ENCODE data around the gene GPRIN1.
A peak's percentile ranks its signal among the peaks of the same experiment; 100 is the strongest.

GPRIN1 gene

GRCh38 chr5:176644878-176645670 is 35.1 kb upstream of the GPRIN1 start:
- H3K27ac ChIP-seq, result no peak overlapping the region

GRCh38 chr5:176644294-176644693 is 34.3 kb upstream of the GPRIN1 start:
- H3K27ac ChIP-seq, result no peak overlapping the region
- no peak overlapping the region for H3K4me3 ChIP-seq

More at GRCh38 chr5:176644878-176645670, 35.1 kb upstream of the GPRIN1 start:
- no peak overlapping the region for H3K4me3 ChIP-seq

DNA sequence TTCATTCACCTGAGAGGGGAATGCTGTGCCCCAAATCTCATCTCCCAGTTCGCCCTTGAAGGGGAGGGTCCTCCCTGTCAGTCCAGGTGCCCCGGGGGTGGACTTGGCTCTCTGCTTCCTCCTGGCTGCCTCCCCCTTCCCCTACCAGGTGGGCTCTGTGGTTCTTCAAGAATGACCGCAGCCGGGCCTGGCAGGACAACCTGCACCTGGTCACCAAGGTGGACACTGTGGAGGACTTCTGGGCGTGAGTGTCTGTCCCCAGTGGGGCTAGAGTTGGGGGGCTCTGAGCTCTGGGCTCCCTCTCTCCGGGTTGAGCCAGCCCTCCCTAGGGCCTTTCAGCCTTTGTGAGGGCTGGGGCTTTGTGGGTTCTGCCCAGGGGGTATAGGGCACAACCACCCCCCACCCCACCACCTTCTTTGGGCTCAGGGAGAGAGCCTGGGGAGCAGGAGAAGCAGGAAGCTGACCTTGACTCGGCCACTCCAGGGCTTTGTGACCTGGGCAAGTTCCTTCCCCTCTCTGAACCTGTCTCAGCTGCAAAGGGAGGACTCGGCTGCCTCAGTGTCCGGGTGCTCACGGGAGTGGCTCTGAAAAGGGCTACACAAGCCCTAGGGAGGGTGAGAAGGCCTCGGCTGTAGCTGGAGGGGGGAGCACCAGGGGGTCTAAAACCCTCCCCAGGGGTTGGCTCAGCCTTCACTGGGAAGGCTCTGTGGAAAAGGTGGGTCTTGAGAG is 33.7 kb upstream of the GPRIN1 start:
- no peak overlapping the region for H3K27ac ChIP-seq
- H3K4me3 ChIP-seq, result no peak overlapping the region

GRCh38 chr5:176642675-176643490 is 32.9 kb upstream of the GPRIN1 start:
- H3K4me3 ChIP-seq, result no peak overlapping the region
- H3K27ac ChIP-seq, result no peak overlapping the region

- H3K27ac ChIP-seq, result no peak overlapping the region
These were observed 30.7 kb upstream of the GPRIN1 start for GRCh38 chr5:176640616-176641015.

DNA sequence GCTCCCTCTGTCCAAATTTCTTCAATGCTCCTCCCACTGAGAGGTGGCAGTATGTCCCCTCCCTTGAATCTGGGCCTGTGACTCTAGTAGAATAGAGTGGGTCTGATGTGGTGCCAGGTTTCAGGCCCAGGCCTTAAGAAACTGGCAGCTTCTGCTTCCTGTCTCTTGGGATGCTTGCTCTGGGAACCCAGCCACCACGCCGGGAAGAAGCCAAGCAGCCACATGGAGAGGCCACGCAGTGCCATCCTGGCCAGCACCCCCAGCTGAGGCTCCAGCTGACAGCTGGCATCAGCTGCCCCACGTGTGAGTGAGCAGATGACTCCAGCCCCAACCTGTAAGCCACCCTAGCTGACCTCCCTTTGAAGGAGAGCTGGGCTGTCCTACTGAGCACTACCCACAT is 30.0 kb upstream of the GPRIN1 start:
- Histone ChIP-seq H3K4me3 (no peak overlapping the region), H3K27ac (no peak overlapping the region)

More at GRCh38 chr5:176640616-176641015, 30.7 kb upstream of the GPRIN1 start:
- no peak overlapping the region for H3K4me3 ChIP-seq

GRCh38 chr5:176639208-176639607 is 29.3 kb upstream of the GPRIN1 start:
- Histone ChIP-seq H3K4me3 (no peak overlapping the region), H3K27ac (no peak overlapping the region)

DNA sequence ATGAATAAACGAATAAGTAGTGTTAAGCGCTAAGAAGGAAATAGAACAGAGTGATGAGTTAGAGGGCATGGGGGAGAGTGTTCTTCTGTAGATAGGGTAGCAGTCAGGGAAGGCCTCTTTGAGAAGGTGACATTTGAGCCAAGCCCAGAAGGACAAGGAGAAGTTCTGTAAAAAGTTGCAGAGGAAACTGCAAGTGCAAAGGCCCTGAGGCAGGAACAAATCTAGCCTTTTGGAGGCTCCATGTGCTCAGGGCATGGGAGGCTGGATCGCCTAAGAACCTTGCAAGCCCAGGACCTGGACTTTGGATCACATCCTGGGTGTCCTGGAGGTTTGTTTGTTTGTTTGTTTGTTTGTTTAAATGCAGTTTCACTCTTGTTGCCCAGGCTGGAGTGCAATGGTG is 28.5 kb upstream of the GPRIN1 start:
- Histone ChIP-seq H3K27ac (no peak overlapping the region), H3K4me3 (no peak overlapping the region)

DNA sequence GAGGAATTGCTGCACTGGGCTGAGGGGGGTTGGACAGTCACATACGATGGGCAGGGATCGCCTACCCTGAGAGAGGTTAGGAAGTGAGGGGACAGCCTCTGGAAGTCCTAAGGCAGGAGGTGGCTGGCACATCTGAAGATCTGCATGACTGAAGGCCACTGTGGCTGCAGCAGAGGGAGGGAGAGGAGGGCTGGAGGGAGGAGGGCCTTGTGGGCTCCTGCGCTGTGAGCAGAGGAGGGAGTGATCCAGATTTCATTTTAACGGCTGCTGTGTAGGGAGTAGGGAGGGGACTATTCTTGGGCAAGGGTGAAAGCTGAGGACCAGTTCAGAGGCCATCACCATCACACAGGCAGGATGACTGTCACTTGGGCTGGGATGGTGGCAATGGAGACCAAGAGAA is 27.6 kb upstream of the GPRIN1 start:
- no peak overlapping the region for H3K27ac ChIP-seq
- no peak overlapping the region for H3K4me3 ChIP-seq

DNA sequence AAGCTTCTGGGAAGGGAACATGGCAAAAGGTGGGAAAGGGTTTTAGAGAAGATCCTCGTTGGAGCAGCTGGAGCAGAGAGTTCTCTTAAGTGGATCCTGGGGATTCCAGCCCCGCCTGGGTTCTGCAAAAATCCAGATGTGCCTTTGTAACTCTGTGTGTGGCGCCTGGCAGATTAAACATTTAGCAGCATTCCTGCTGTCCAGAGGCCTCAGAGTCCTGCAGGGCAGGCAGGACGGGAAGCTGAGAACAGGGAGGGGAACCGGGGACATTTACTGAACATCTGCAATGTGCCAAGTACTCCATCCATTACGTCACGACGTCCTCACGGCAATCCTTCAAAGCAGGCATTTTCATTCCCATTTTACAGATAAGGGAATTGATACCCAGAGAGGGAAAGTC is 26.5 kb upstream of the GPRIN1 start:
- H3K27ac ChIP-seq, result no peak overlapping the region
- no peak overlapping the region for H3K4me3 ChIP-seq

- Histone ChIP-seq H3K27ac (no peak overlapping the region), H3K4me3 (no peak overlapping the region)
These were observed 23.6 kb upstream of the GPRIN1 start for GRCh38 chr5:176633598-176633997.

DNA sequence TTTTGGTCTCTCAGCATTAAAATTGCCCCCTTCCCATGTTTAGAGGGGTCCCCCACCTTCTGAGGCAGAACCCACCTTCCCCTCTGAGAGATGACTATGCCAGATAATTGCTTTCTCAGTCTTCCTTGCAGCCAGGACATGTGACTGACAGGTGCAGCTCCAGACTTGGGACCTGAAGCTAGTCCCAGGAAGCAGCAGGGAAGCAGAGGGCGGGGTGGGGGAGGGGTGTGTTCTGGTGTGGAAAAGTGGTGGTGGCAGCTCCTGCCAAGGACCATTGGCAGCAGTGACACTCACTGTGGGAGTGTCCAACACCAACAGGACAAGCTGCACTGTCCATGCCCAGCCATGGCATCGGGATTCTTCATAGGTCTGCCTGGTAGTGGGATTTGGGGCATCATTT is 22.8 kb upstream of the GPRIN1 start:
- Histone ChIP-seq H3K4me3 (no peak overlapping the region), H3K27ac (no peak overlapping the region)

DNA sequence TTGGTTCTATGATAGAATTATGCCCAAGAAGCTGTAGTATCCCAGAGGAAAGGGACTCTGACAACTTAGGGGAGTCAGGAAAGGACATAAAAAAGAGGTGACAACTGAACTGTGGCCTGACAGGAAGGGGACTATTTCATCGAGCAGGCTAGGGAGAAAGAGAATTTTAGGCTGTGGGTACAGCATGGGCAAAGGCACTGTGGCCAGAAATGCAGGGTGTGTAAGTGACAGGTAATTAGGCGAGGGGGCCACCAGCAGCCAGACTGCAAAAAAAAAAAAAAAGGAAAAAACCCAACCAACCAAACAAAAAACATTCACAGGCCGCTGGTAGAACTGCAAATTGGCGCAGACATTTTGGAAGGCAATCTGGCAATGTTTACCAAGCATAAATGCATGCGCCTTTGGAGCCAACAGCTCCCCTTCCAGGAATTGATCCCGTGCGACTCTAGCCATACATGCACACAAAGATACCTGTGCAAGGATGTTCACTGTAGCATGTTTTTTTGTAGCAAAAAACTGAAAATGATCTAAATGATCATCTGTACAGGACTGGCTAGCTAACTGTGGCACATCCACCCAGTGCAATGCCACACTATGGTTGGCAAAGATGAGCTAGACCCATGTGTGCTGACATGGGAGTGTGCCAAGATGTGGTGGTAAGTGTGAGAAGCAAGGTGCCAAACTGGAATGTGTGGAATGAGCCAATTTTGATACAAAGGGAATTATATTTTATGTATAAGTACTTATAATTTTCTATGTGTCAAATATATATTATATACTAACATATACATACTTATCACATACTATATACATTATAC is 21.6 kb upstream of the GPRIN1 start:
- Histone ChIP-seq H3K27ac (no peak overlapping the region), H3K4me3 (no peak overlapping the region)

GRCh38 chr5:176630681-176631222 is 20.8 kb upstream of the GPRIN1 start:
- Histone ChIP-seq H3K4me3 (peak overlapping the region in 5 of 7 experiments; percentile 5 to 27 (median 20)), H3K27ac (no peak overlapping the region)

- peak within 1 kb of the TSS in 5 of 7 experiments; percentile 5 to 27 (median 20) for H3K4me3 ChIP-seq
These were observed 20.1 kb upstream of the GPRIN1 start, which contains the start of the genes EIF4E1B and SNCB for GRCh38 chr5:176629853-176630680. Gene EIF4E1B, plus strand, starts transcription at chr5:176630675. Its CDS starts 12,113 bp downstream, at chr5:176642788. Gene SNCB, minus strand, starts transcription at chr5:176630534. Its CDS starts 880 bp downstream, at chr5:176629654.

GRCh38 chr5:176629317-176629852 is 19.4 kb upstream of the GPRIN1 start:
- H3K27ac ChIP-seq, result no peak overlapping the region
- H3K4me3 ChIP-seq, result no peak overlapping the region

More at GRCh38 chr5:176629853-176630680, 20.1 kb upstream of the GPRIN1 start, which contains the start of the genes EIF4E1B and SNCB:
- H3K27ac ChIP-seq, result no peak within 1 kb of the TSS

- H3K27ac ChIP-seq, result no peak overlapping the region
These were observed 18.7 kb upstream of the GPRIN1 start for GRCh38 chr5:176628406-176629228.

More at GRCh38 chr5:176628406-176629228, 18.7 kb upstream of the GPRIN1 start:
- no peak overlapping the region for H3K4me3 ChIP-seq

Data from skin epidermis (tissue), 12 donors.